ENCODE measurements around the gene ILF3. TPM values are rescaled to one million over a fixed set of nuclear protein-coding genes. Genes with fewer than 3 reads are reported as not detected.
A peak's percentile ranks its signal among the peaks of the same experiment; 100 is the strongest.

Gene ILF3
- total and polyA plus RNA-seq, 11 donors, result 45.7 to 140 (median 110) TPM

DNA sequence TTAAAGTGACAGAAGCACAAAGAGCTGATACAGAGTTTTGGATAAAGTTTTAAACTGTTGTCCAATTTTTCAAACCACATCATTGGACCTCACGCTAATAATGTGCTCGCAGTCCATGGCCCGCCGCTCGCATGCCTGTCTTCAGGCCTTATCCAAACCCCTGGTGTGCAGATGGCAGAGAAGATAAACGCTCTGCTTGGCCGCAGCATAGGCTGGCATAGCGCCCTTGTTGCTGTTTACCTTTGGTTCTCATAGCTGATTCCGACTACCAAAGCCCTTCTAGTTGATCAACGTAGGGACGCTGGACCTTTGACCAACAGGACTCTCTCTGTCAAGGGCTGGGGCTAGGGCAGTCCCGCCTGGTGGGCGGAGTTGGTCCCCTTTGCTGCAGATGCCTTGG, 23.6 kb downstream of the ILF3 start:
- peaks cover 0 to 3% (median 0%) of the 10 kb centered on the region in 12 donors for H3K4me1 ChIP-seq
- H3K27me3 ChIP-seq, result no peaks in the 10 kb centered on the region
- peaks cover 7 to 96% (median 92%) of the 10 kb centered on the region in 9 donors for H3K36me3 ChIP-seq
- intact Hi-C loops (cut with DNase I), result no loop called here
- no peak overlapping the region for H3K27ac ChIP-seq
- ATAC-seq (no peak), DNase-seq (no peak)
- TF ChIP-seq, protein P1, sequence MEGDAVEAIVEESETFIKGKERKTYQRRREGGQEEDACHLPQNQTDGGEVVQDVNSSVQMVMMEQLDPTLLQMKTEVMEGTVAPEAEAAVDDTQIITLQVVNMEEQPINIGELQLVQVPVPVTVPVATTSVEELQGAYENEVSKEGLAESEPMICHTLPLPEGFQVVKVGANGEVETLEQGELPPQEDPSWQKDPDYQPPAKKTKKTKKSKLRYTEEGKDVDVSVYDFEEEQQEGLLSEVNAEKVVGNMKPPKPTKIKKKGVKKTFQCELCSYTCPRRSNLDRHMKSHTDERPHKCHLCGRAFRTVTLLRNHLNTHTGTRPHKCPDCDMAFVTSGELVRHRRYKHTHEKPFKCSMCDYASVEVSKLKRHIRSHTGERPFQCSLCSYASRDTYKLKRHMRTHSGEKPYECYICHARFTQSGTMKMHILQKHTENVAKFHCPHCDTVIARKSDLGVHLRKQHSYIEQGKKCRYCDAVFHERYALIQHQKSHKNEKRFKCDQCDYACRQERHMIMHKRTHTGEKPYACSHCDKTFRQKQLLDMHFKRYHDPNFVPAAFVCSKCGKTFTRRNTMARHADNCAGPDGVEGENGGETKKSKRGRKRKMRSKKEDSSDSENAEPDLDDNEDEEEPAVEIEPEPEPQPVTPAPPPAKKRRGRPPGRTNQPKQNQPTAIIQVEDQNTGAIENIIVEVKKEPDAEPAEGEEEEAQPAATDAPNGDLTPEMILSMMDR (IDR thresholded peaks at IDR 0.05), result no peak
- no peak for TF ChIP-seq POLR2A (IDR thresholded peaks at IDR 0.05)
- H3K9me3 ChIP-seq, result no peaks in the 10 kb centered on the region
- H3K4me3 ChIP-seq, result no peak overlapping the region
- WGBS, 4 donors, result 86 to 92% (median 89%) methylated on average over 13 of the region's 13 CpGs

DNA sequence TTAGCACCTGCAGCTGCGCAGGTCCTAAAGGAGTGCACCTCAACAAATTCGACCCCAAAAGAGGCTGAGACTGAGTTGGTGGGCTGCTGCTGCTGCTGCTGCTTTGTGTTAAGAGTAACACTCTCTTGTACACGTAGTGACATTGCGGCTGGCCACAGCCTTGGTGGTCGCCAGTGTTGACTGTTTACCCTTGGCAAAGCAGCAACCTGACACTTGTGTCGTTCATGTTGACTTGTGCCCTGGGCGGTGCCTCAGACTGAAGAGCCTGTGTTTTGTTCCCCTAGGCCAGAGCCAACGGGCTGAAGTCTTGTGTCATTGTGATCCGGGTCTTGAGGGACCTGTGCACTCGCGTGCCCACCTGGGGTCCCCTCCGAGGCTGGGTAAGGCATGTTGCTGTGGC, 24.7 kb downstream of the ILF3 start:
- no peak for ATAC-seq
- TF ChIP-seq, protein P1 (IDR thresholded peaks at IDR 0.05), result no peak
- TF ChIP-seq POLR2A (IDR thresholded peaks at IDR 0.05), result no peak
- no peaks in the 10 kb centered on the region for H3K27me3 ChIP-seq
- H3K9me3 ChIP-seq, result no peaks in the 10 kb centered on the region
- intact Hi-C loops (cut with DNase I), result no loop called here
- H3K36me3 ChIP-seq, result peaks cover 7 to 96% (median 92%) of the 10 kb centered on the region in 9 donors
- H3K4me1 ChIP-seq, result peaks cover 0 to 3% (median 0%) of the 10 kb centered on the region in 12 donors
- 89 to 98% (median 91%) methylated on average over 10 to 12 of the region's 12 CpGs for WGBS, 4 donors
- no peak overlapping the region for H3K4me3 ChIP-seq
- no peak overlapping the region for H3K27ac ChIP-seq
- no peak for DNase-seq

DNA sequence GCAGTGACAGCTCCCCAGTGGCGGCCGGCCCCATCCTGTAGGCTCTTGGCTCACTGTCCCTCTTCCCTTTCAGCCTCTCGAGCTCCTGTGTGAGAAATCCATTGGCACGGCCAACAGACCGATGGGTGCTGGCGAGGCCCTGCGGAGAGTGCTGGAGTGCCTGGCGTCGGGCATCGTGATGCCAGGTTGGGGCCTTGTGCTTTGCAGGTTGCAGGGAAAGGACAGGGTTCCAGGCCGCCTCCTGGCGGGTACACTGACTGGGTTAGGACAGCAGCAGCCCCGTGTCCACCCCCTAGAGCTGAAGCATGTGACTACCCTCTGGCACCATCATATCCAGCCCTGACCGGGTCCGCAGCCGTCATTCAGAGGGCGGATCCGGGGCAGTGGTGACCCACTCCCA, 25.6 kb downstream of the ILF3 start:
- ATAC-seq, result peak; percentile 13 to 56 (median 48)
- Histone ChIP-seq H3K4me3 (no peak overlapping the region), H3K27me3 (no peaks in the 10 kb centered on the region), H3K4me1 (peaks cover 0 to 3% (median 0%) of the 10 kb centered on the region in 12 donors), H3K36me3 (peaks cover 7 to 98% (median 94%) of the 10 kb centered on the region in 9 donors), H3K27ac (no peak overlapping the region), H3K9me3 (no peaks in the 10 kb centered on the region)
- WGBS, 4 donors, result 81 to 91% (median 87%) methylated on average over 8 to 18 of the region's 18 CpGs
- no peak for TF ChIP-seq POLR2A (IDR thresholded peaks at IDR 0.05)
- TF ChIP-seq, protein P1 (IDR thresholded peaks at IDR 0.05), result no peak
- intact Hi-C loops (cut with DNase I), result no loop called here
- no peak for DNase-seq

DNA sequence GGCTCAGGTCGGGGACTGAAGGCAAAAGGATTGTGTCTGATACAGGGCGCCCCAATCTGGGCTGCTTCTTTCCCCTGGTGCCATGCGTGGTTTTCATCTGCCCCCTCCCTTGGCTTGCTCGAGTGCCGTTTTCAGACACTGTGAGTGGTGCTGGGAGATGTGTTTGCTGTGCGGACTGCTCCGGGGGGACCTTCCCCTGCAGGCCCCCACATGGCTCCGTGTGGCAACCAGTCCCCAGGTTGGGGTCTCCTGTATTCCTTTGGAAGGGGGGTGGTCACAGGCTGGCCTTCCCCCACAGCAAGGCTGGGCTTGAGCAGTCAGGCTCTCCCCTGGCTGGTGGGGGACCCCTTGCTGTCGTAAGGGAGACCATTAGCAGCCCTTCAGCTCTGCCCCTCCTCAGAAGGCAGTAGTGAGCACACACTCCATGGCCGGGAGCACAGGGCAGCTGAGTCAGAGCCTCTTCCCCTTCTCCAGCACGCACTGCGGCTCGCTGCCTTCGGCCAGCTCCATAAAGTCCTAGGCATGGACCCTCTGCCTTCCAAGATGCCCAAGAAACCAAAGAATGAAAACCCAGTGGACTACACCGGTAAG, 26.5 kb downstream of the ILF3 start:
- peak in 1 of 5 donors; percentile 9 for DNase-seq
- TF ChIP-seq, protein P1 (IDR thresholded peaks at IDR 0.05), result no peak
- no peak for TF ChIP-seq POLR2A (IDR thresholded peaks at IDR 0.05)
- intact Hi-C loops (cut with DNase I), result no loop called here
- Histone ChIP-seq H3K4me1 (peaks cover 0 to 8% (median 0%) of the 10 kb centered on the region in 12 donors), H3K27ac (no peak overlapping the region), H3K4me3 (no peak overlapping the region), H3K36me3 (peaks cover 7 to 100% (median 94%) of the 10 kb centered on the region in 9 donors), H3K9me3 (no peaks in the 10 kb centered on the region), H3K27me3 (no peaks in the 10 kb centered on the region)
- peak in 1 of 4 donors; percentile 13 for ATAC-seq
- WGBS, 4 donors, result 88 to 95% (median 93%) methylated on average over 9 to 15 of the region's 15 CpGs
